Subcutaneous adipose tissue (tissue), 4 donors: Measurements from ENCODE around the gene ZMIZ1. TPM values are rescaled to one million over a fixed set of nuclear protein-coding genes. Genes with fewer than 3 reads are reported as not detected.

Experiments
- total RNA-seq, 4 donors: library from RNA; depleted of rRNA; stranded (reverse); fragments of >200 nt; gene quantifications; one replicate each; pipeline ENCODE4 v1.1.0, GENCODE V29; 2016
- TF ChIP-seq, protein P1 (sequence below): fragments of 450-650 bp; IDR thresholded peaks from one replicate; pipeline ENCODE4 v1.5.1; 2016; ENCODE audit warnings: low read depth, mild to moderate bottlenecking, control low read depth, antibody characterized with exemption, moderate library complexity

ZMIZ1 gene
- total RNA-seq, 4 donors from 2014 or later, result 38.1 to 70.6 (median 51.4) TPM

DNA sequence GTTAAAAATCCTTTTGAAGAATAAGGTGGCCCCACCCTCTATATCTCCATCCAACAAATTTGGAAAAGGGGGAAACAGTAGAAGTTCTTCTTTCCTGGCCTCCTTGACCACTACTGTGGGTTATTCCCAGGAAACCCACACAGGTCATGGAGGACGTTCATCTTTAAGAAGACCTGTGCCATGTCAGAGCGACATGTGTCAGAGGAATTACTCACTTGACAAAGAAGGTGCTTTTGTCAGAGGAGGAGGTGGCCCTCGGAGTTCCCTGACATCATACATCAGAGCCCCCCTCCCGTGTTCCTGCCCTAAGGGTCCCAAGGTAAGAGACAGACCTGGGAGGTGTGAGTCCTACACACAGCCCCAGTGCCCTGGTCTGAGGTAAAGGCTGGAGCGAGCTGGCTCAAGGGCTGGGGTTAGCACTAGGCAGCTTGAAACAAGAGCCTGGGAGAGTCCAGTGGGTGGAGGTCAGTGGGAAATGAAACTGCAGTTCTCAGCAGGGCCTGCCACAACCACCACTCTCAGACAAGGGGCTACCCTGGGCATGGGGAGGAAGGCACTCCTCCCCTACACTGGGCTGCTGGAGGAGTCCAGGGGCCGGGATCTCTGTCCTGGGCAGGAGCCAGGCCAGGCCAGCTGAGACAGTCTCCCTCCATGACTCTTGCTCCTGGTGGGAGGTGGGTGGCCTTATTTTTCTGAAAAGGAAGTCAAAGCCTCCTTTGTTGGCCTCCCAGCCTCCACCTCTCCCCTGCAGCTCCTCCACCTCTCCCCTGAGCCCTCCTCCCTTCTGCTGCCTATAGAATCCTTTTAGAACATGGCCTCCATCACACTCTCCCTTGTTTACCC, 21.8 kb upstream of the ZMIZ1 start:
- TF ChIP-seq, protein P1, sequence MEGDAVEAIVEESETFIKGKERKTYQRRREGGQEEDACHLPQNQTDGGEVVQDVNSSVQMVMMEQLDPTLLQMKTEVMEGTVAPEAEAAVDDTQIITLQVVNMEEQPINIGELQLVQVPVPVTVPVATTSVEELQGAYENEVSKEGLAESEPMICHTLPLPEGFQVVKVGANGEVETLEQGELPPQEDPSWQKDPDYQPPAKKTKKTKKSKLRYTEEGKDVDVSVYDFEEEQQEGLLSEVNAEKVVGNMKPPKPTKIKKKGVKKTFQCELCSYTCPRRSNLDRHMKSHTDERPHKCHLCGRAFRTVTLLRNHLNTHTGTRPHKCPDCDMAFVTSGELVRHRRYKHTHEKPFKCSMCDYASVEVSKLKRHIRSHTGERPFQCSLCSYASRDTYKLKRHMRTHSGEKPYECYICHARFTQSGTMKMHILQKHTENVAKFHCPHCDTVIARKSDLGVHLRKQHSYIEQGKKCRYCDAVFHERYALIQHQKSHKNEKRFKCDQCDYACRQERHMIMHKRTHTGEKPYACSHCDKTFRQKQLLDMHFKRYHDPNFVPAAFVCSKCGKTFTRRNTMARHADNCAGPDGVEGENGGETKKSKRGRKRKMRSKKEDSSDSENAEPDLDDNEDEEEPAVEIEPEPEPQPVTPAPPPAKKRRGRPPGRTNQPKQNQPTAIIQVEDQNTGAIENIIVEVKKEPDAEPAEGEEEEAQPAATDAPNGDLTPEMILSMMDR, result no peak

DNA sequence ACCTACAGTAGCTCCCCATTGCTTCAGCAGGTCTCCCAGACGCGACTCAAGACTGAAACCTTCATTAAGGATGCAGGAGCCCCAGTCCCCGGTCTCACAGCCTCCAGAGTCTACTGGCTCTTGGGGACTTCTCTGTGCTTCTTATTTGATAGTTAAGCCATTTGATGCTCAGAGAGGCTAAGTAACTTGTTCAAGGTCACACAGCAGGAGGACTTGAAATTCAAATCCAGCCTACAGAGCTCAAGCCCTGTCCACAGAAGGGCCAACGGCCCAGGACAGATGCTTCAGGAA, 21.2 kb upstream of the ZMIZ1 start:
- TF ChIP-seq, protein P1, result no peak

DNA sequence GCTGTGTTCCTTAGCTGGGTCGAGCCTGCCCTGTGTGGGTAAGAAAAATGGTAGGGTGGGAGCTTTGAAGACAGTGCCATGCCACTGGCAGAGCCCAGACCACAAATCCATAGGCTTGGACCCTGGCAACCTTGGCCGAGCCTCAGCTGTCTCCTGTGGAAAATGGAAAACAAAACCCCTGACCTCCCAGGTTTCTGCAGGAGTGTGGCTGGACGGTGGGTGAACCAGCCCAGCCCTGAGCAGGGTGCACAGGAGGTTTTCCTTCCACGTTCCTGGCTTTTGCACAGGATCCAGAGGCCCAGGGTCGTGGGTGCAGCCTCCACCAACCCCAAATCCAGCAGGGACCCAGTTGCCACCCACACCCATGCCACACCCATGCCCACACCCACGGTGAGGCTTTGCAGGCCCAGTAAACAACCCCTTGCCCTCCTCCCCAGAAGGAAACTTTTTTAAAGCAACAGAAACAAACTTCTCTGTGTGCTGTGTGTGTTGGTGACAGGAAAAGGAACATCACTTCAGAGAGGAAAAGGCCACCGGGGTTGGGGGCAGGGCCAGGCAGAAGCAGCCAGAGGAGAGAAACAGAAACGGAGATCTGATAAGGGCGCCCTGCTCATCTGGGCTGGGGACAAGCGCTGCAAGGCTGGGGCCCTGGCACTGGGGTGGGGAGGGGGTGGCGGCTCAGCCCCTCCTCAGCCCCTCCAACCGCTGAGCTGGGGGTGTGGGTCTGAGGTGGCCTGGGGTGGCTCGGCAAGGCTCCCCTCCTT, 20.7 kb upstream of the ZMIZ1 start:
- TF ChIP-seq, protein P1, result no peak

DNA sequence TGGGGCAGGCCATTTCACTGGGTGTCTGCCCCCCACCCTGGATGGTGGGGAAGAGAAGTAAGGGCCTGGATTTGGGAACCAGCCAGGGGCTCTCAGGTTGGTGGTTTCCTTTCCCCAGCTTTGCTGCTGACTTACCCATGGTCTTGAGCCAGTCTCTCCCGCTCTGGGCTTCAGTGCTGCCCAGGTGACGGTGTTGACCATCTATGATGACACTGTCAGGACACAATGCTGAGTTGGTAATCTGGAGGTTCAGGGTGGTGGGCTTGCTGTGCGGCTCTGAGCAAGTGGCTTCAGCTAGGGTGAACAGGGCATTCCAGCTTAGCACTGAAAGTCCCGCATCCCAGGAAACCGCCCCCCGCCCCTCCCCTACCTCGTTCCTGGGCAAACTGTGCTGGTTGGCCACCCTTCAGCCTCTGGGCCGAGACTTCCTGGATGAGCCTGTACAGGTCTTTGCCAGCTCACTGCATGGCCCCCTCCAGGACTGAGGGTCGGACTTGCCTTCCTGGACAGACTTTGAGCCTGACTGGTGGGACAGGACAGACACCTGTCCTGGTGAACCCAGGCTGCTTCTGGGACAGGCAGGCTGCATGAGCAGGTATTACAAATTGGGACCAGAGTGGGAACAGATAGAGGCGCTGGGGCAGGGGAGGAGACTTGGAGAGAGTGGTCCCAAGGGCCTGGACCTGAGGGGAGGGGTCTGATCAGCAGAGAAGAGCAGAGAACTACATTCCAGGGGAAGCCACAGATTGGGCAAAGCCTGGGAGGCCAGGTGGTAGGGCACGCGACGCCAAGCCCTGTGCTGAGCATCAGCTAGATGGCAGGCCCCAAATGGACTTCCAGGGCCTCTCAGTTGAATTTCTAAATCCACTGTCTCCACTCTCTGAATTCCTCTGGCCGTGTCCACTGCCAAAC, 19.9 kb upstream of the ZMIZ1 start:
- TF ChIP-seq, protein P1, result no peak

DNA sequence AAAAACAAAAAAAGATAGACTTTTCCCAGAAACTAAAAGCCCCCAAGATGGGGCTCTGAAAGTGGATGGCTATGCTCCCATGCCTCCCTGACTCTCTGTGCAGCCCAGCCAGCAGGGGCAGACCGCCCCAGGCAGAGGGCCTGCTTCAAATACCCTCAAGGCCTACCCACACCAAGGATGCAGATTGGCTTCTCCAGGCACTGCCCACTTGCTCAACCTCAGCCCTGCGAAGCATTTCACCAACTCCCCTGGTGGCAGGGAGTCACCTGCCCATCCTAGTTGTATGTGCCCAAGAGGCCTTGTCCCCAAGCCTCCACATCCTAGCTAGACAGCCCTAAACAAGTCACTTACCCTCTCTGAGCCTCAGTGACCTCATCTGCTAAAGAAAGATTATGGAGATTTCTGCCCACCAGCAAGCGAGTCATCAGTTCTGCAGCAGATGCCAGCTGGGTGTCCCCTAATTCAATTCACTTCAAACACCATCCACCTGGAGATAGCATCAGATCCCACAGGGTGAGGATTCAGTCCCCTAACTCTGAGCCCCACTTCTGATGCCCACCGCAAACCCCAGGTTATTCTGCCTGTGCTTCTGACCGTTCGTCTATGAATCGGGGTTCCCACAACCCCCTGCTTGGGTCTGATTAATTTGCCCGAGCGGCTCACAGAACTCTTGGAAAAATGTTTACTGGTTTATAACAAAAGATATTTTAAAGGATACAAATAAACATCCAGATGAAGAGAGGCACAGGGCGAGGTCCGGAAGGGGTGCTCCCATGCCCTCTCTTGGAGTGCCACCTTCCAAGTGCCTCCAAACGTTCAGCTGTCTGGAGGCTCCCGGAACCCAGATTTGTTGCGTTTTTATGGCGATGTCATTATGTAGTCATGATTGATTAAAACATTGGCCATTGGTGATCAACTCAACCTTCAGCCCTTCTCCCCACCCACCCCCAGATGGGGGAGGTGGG, 18.6 kb upstream of the ZMIZ1 start:
- TF ChIP-seq, protein P1, result no peak

DNA sequence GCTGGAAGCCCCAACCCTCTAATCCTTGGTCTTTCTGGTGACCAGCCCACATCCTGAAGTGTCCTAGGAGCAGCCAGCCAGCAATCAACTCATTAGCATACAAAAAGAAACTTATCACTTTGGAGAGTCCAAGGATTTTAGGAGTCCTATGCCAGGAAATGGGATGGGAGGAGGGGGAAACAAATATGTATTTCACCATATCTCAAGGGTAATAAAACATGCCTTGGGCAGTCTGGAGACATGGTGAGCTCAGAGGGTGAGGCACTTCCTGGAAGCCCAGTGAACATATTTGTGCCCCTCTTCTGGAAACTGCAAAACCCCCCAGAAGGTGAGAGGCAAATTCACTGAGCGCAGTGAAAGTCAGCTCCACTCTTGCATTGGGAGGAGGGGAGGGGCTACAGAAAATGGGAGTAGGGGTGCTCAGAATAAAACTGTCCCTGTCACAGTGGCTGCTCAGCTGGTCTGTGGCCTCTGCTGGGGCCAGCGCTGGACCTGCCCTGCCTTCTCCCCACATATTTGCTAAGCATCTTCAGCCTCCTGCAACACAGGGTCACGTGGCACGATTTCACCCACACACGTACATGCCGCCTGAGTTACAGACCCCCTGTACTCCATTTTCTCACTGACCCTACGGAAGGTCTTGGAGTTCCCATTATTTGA, 17.7 kb upstream of the ZMIZ1 start:
- TF ChIP-seq, protein P1, result no peak
